Measurements from ENCODE around the gene KCTD10. TPM values are rescaled to one million over a fixed set of nuclear protein-coding genes. Genes with fewer than 3 reads are reported as not detected.

The KCTD10 gene
- total and polyA plus RNA-seq, 2 donors, result 8.9 to 17.5 TPM

DNA sequence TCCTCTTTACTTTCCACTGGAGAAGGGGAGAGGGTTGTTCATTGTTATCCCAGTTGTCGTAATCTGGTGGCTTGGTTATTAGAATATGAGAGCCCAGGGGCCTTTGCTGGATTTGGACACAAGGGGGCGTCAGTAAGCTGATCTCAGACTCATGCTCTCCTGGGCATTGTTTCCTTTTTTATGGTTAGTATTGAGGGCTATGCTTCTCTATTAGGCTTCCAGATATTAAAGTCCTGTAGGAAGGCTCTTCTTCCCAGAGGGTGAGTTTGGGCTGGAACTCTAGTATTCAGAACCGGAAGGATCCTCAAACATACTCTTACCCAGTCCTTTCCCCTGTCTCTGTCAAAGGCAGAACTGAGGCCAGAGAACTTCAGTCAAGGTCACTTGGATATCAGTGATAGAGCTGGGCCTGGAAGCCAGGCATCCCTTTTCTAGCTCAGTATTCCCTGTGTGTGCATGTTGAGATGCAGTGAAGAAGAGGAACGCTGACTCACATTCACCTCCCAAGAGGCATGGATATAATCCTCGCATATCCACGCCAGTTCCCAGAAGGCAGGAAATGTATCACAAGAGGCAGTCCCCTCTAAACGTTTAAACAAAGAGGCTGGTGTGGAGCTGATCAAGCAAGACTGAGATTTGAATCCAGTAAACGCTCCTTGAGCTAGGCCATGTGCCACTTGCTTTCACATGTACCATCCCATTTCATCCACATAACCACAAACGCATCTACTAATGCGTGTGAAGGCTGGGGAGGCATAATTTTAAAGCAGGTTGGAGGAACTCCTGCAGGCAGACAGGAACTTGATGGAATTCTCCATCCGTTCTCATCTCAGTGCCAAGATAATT lies 41.9 kb upstream of the KCTD10 start:
- Histone ChIP-seq H3K36me3 (ENCODE audit: control insufficient read depth in 2 of 2, insufficient read depth in 2 of 2, low read length in 1 of 2) (peaks cover 66 to 77% of the 10 kb centered on the region in 2 donors), H3K27ac (ENCODE audit: low read depth in 1 of 2, low read length in 1 of 2) (no peak overlapping the region), H3K4me3 (ENCODE audit: low read length in 2 of 2) (no peak overlapping the region), H3K27me3 (ENCODE audit: control insufficient read depth in 2 of 2, insufficient read depth in 1 of 2, low read length in 1 of 2) (no peaks in the 10 kb centered on the region), H3K4me1 (ENCODE audit: control insufficient read depth in 2 of 2, insufficient read depth in 2 of 2, low read length in 2 of 2) (no peaks in the 10 kb centered on the region), H3K9me3 (ENCODE audit: control insufficient read depth in 2 of 2, insufficient read depth in 1 of 2, low read length in 1 of 2) (no peaks in the 10 kb centered on the region)
- peak in 6 of 9 donors; percentile 6 to 46 (median 34) for DNase-seq (ENCODE audit: low read depth in 6 of 9, low spot score in 9 of 9)
- WGBS, result 82% methylated on average over 11 of the region's 11 CpGs

- no peak overlapping the region for H3K27ac ChIP-seq (ENCODE audit: low read depth in 1 of 2, low read length in 1 of 2)
- no peaks in the 10 kb centered on the region for H3K27me3 ChIP-seq (ENCODE audit: control insufficient read depth in 2 of 2, insufficient read depth in 1 of 2, low read length in 1 of 2)
- no peak for DNase-seq (ENCODE audit: low read depth in 6 of 9, low spot score in 9 of 9)
- no peaks in the 10 kb centered on the region for H3K4me1 ChIP-seq (ENCODE audit: control insufficient read depth in 2 of 2, insufficient read depth in 2 of 2, low read length in 2 of 2)
- 98% methylated on average over 6 of the region's 6 CpGs for WGBS
- peaks cover 70 to 74% of the 10 kb centered on the region in 2 donors for H3K36me3 ChIP-seq (ENCODE audit: control insufficient read depth in 2 of 2, insufficient read depth in 2 of 2, low read length in 1 of 2)
- no peaks in the 10 kb centered on the region for H3K9me3 ChIP-seq (ENCODE audit: control insufficient read depth in 2 of 2, insufficient read depth in 1 of 2, low read length in 1 of 2)
- no peak overlapping the region for H3K4me3 ChIP-seq (ENCODE audit: low read length in 2 of 2)
Observed at GRCh38 chr12:109517619-109518018, 40.5 kb upstream of the KCTD10 start.

DNA sequence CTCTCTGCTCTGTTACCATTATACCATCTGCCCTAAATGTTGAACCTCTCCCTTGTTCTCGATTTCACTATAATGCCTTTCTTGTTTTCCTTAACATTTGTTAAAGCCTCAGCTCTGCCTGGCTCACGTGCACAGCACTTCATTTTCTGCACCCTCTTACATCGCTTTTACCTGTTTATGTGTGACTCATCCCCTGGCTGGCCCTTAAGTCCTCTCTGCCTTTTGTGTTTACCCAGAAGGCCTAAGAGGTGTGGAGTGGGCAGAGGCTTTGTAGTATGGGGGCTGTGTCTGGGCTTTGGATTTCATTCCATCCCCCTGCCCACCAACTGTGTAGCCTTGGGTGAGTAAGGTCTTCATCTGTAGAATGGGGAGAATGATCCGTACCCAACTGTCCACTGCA lies 36.9 kb upstream of the KCTD10 start:
- Histone ChIP-seq H3K27me3 (ENCODE audit: control insufficient read depth in 2 of 2, insufficient read depth in 1 of 2, low read length in 1 of 2) (no peaks in the 10 kb centered on the region), H3K36me3 (ENCODE audit: control insufficient read depth in 2 of 2, insufficient read depth in 2 of 2, low read length in 1 of 2) (peaks cover 69 to 74% of the 10 kb centered on the region in 2 donors), H3K9me3 (ENCODE audit: control insufficient read depth in 2 of 2, insufficient read depth in 1 of 2, low read length in 1 of 2) (no peaks in the 10 kb centered on the region), H3K27ac (ENCODE audit: low read depth in 1 of 2, low read length in 1 of 2) (no peak overlapping the region), H3K4me1 (ENCODE audit: control insufficient read depth in 2 of 2, insufficient read depth in 2 of 2, low read length in 2 of 2) (no peaks in the 10 kb centered on the region), H3K4me3 (ENCODE audit: low read length in 2 of 2) (no peak overlapping the region)
- 97% methylated on average over 4 of the region's 4 CpGs for WGBS
- no peak for DNase-seq (ENCODE audit: low read depth in 6 of 9, low spot score in 9 of 9)

- Histone ChIP-seq H3K4me3 (ENCODE audit: low read length in 2 of 2) (no peak overlapping the region), H3K27ac (ENCODE audit: low read depth in 1 of 2, low read length in 1 of 2) (no peak overlapping the region)
- WGBS, result 94% methylated on average over 8 of the region's 8 CpGs
Observed at GRCh38 chr12:109513051-109513450, 36.0 kb upstream of the KCTD10 start.

GRCh38 chr12:109512608-109513007 lies 35.5 kb upstream of the KCTD10 start:
- Histone ChIP-seq H3K4me3 (ENCODE audit: low read length in 2 of 2) (no peak overlapping the region), H3K27ac (ENCODE audit: low read depth in 1 of 2, low read length in 1 of 2) (no peak overlapping the region), H3K9me3 (ENCODE audit: control insufficient read depth in 2 of 2, insufficient read depth in 1 of 2, low read length in 1 of 2) (no peaks in the 10 kb centered on the region), H3K36me3 (ENCODE audit: control insufficient read depth in 2 of 2, insufficient read depth in 2 of 2, low read length in 1 of 2) (peaks cover 61 to 73% of the 10 kb centered on the region in 2 donors), H3K4me1 (ENCODE audit: control insufficient read depth in 2 of 2, insufficient read depth in 2 of 2, low read length in 2 of 2) (no peaks in the 10 kb centered on the region), H3K27me3 (ENCODE audit: control insufficient read depth in 2 of 2, insufficient read depth in 1 of 2, low read length in 1 of 2) (no peaks in the 10 kb centered on the region)
- 98% methylated on average over 1 of the region's 1 CpG for WGBS
- no peak for DNase-seq (ENCODE audit: low read depth in 6 of 9, low spot score in 9 of 9)

More at GRCh38 chr12:109513051-109513450, 36.0 kb upstream of the KCTD10 start:
- Histone ChIP-seq H3K9me3 (ENCODE audit: control insufficient read depth in 2 of 2, insufficient read depth in 1 of 2, low read length in 1 of 2) (no peaks in the 10 kb centered on the region), H3K4me1 (ENCODE audit: control insufficient read depth in 2 of 2, insufficient read depth in 2 of 2, low read length in 2 of 2) (no peaks in the 10 kb centered on the region), H3K27me3 (ENCODE audit: control insufficient read depth in 2 of 2, insufficient read depth in 1 of 2, low read length in 1 of 2) (no peaks in the 10 kb centered on the region), H3K36me3 (ENCODE audit: control insufficient read depth in 2 of 2, insufficient read depth in 2 of 2, low read length in 1 of 2) (peaks cover 62 to 73% of the 10 kb centered on the region in 2 donors)
- DNase-seq (ENCODE audit: low read depth in 6 of 9, low spot score in 9 of 9), result no peak

DNA sequence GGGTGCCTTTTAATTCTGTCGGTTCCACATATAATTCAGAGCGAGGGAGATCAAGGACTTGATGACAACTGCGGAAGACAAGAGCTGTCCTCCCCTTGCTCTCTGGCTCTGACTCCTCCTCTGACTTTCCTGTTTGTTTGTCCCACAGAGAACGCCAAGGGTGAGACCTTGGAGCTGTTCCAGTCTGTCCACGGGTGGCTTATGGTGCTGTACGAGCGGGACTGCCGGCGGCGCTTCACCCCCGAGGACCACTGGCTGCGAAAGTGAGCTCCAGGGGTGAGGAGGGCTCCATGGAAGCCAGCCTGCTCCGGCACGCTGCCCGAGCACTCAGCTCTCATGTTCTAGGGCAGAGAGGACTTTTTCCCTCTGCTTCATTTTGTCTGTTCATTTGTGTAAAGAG lies 33.1 kb upstream of the KCTD10 start:
- Histone ChIP-seq H3K27ac (ENCODE audit: low read depth in 1 of 2, low read length in 1 of 2) (no peak overlapping the region), H3K4me3 (ENCODE audit: low read length in 2 of 2) (no peak overlapping the region), H3K36me3 (ENCODE audit: control insufficient read depth in 2 of 2, insufficient read depth in 2 of 2, low read length in 1 of 2) (peaks cover 63 to 75% of the 10 kb centered on the region in 2 donors), H3K4me1 (ENCODE audit: control insufficient read depth in 2 of 2, insufficient read depth in 2 of 2, low read length in 2 of 2) (no peaks in the 10 kb centered on the region), H3K27me3 (ENCODE audit: control insufficient read depth in 2 of 2, insufficient read depth in 1 of 2, low read length in 1 of 2) (no peaks in the 10 kb centered on the region), H3K9me3 (ENCODE audit: control insufficient read depth in 2 of 2, insufficient read depth in 1 of 2, low read length in 1 of 2) (no peaks in the 10 kb centered on the region)
- no peak for DNase-seq (ENCODE audit: low read depth in 6 of 9, low spot score in 9 of 9)
- WGBS, result 98% methylated on average over 15 of the region's 15 CpGs

DNA sequence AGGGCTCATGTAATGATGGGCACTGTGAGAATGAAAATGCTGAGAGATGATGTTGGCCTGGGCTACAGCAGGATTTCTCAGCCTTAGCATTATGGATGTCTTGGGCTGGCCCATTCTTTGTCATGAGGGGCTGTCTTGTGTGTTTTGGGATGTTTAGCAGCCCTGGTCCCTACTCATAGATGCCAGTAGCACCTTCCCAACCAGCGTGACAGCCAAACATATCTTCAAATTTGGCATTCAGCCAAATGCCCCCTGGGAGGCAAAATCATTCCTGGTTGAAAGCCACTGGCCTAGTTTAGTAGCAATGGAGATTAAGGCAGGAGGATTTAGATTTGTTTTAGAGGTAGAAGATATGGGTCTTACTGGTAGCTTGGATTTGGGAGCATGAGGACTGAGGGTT lies 27.0 kb upstream of the KCTD10 start:
- 100% methylated on average over 1 of the region's 1 CpG for WGBS
- Histone ChIP-seq H3K9me3 (ENCODE audit: control insufficient read depth in 2 of 2, insufficient read depth in 1 of 2, low read length in 1 of 2) (no peaks in the 10 kb centered on the region), H3K27ac (ENCODE audit: low read depth in 1 of 2, low read length in 1 of 2) (no peak overlapping the region), H3K27me3 (ENCODE audit: control insufficient read depth in 2 of 2, insufficient read depth in 1 of 2, low read length in 1 of 2) (no peaks in the 10 kb centered on the region), H3K36me3 (ENCODE audit: control insufficient read depth in 2 of 2, insufficient read depth in 2 of 2, low read length in 1 of 2) (peaks cover 68 to 79% of the 10 kb centered on the region in 2 donors), H3K4me1 (ENCODE audit: control insufficient read depth in 2 of 2, insufficient read depth in 2 of 2, low read length in 2 of 2) (no peaks in the 10 kb centered on the region), H3K4me3 (ENCODE audit: low read length in 2 of 2) (no peak overlapping the region)
- no peak for DNase-seq (ENCODE audit: low read depth in 6 of 9, low spot score in 9 of 9)

DNA sequence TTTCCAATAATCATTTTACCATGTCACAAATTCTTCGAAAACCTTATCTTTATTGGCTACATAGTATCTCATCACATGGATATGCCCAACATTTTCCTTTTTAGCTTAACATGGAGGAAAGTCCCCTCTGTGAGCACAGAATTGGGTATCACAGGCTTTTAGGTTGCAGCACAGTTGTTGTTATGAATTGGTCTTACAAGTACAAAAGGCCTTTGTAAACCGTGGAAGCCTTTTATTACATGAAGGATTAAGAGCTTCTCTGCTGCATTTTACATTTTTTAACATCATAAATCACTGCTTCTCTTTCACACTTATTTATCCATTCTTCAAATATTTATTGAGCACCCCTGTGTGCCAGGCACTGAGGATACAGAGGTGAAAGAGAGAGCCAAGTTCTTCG lies 26.5 kb upstream of the KCTD10 start:
- Histone ChIP-seq H3K27ac (ENCODE audit: low read depth in 1 of 2, low read length in 1 of 2) (no peak overlapping the region), H3K36me3 (ENCODE audit: control insufficient read depth in 2 of 2, insufficient read depth in 2 of 2, low read length in 1 of 2) (peaks cover 73 to 82% of the 10 kb centered on the region in 2 donors), H3K4me3 (ENCODE audit: low read length in 2 of 2) (no peak overlapping the region), H3K9me3 (ENCODE audit: control insufficient read depth in 2 of 2, insufficient read depth in 1 of 2, low read length in 1 of 2) (no peaks in the 10 kb centered on the region), H3K27me3 (ENCODE audit: control insufficient read depth in 2 of 2, insufficient read depth in 1 of 2, low read length in 1 of 2) (no peaks in the 10 kb centered on the region), H3K4me1 (ENCODE audit: control insufficient read depth in 2 of 2, insufficient read depth in 2 of 2, low read length in 2 of 2) (no peaks in the 10 kb centered on the region)
- no peak for DNase-seq (ENCODE audit: low read depth in 6 of 9, low spot score in 9 of 9)
- 81% methylated on average over 3 of the region's 3 CpGs for WGBS

- H3K27me3 ChIP-seq (ENCODE audit: control insufficient read depth in 2 of 2, insufficient read depth in 1 of 2, low read length in 1 of 2), result no peaks in the 10 kb centered on the region
- H3K27ac ChIP-seq (ENCODE audit: low read depth in 1 of 2, low read length in 1 of 2), result no peak overlapping the region
- no peaks in the 10 kb centered on the region for H3K4me1 ChIP-seq (ENCODE audit: control insufficient read depth in 2 of 2, insufficient read depth in 2 of 2, low read length in 2 of 2)
- H3K9me3 ChIP-seq (ENCODE audit: control insufficient read depth in 2 of 2, insufficient read depth in 1 of 2, low read length in 1 of 2), result no peaks in the 10 kb centered on the region
- no peak overlapping the region for H3K4me3 ChIP-seq (ENCODE audit: low read length in 2 of 2)
- DNase-seq (ENCODE audit: low read depth in 6 of 9, low spot score in 9 of 9), result no peak
- H3K36me3 ChIP-seq (ENCODE audit: control insufficient read depth in 2 of 2, insufficient read depth in 2 of 2, low read length in 1 of 2), result peaks cover 72 to 81% of the 10 kb centered on the region in 2 donors
- WGBS, result 99% methylated on average over 5 of the region's 5 CpGs
Observed at GRCh38 chr12:109502332-109502731, 25.2 kb upstream of the KCTD10 start.
